Measurements from ENCODE around the gene CNOT2. TPM values are rescaled to one million over a fixed set of nuclear protein-coding genes. Genes with fewer than 3 reads are reported as not detected.

Gene CNOT2
- total RNA-seq, 2 experiments from 2014 or later: 93.3 to 95.3 TPM

- POLR2A ChIA-PET: no interaction called here
- Mint-ChIP-seq H3K27me3 (no peaks in the 10 kb centered on the region), H3K4me1 (peaks cover 27% of the 10 kb centered on the region), H3K36me3 (peaks cover 33% of the 10 kb centered on the region), H3K27ac (no peak overlapping the region), H3K4me3 (no peak overlapping the region), H3K9me3 (peaks cover 3% of the 10 kb centered on the region)
- no peak for ATAC-seq (ENCODE audit: low read depth)
- no peak for DNase-seq
These were observed 15.6 kb downstream of the CNOT2 start for GRCh38 chr12:70258605-70259403.

DNA sequence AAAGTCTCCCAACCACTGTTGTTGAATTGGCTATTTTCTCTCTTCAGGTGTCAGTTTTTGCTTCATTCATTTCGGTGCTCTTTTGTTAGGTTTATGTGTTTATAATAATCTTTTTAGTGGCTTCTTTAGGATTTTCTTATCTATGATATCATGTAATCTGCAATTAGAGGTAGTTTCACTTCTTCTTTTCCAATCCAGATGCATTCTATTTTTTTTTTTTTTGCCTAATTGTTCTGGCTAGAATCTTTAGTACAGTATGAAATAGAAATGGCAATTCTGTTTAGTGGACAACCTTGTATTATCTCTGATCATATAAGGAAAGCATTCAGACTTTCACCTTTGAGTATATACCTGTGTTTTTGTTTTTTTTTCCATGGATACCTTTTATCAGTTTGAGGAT lies 17.4 kb downstream of the CNOT2 start:
- H3K4me3 Mint-ChIP-seq: no peak overlapping the region
- H3K9me3 Mint-ChIP-seq: peaks cover 5% of the 10 kb centered on the region
- ATAC-seq (ENCODE audit: low read depth) (no peak), DNase-seq (no peak)
- no peaks in the 10 kb centered on the region for H3K27me3 Mint-ChIP-seq
- POLR2A ChIA-PET: no interaction called here
- H3K36me3 Mint-ChIP-seq: peaks cover 33% of the 10 kb centered on the region
- H3K4me1 Mint-ChIP-seq: peaks cover 27% of the 10 kb centered on the region
- no peak overlapping the region for H3K27ac Mint-ChIP-seq

- no peak overlapping the region for H3K4me3 Mint-ChIP-seq
- H3K27ac Mint-ChIP-seq: no peak overlapping the region
- peaks cover 10% of the 10 kb centered on the region for H3K9me3 Mint-ChIP-seq
- H3K36me3 Mint-ChIP-seq: peaks cover 35% of the 10 kb centered on the region
- POLR2A ChIA-PET: no interaction called here
- DNase-seq (no peak), ATAC-seq (ENCODE audit: low read depth) (no peak)
- H3K27me3 Mint-ChIP-seq: no peaks in the 10 kb centered on the region
- peaks cover 28% of the 10 kb centered on the region for H3K4me1 Mint-ChIP-seq
These were observed 21.0 kb downstream of the CNOT2 start for GRCh38 chr12:70264067-70264867.

DNA sequence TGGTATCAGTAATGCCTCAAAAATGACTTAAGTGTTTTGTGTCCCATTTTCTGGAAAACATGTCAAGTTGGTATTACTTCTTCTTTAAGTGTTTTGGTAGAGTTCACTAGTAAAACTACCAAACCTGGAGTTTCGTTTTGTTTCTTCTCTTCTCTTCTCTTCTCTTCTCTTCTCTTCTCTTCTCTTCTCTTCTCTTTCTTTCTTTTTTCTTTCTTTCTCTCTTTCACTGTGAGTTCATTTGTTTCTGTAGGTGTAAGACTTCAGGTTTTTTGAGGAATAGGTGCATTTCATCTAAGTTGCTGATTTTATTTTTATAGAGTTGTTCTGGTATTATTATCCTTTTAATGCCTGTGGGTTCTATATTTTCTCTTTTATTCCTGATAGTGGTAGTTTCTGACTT lies 21.9 kb downstream of the CNOT2 start:
- POLR2A ChIA-PET: no interaction called here
- Mint-ChIP-seq H3K36me3 (peaks cover 35% of the 10 kb centered on the region), H3K4me1 (peaks cover 28% of the 10 kb centered on the region), H3K4me3 (no peak overlapping the region), H3K27ac (no peak overlapping the region), H3K27me3 (no peaks in the 10 kb centered on the region), H3K9me3 (peaks cover 10% of the 10 kb centered on the region)
- DNase-seq (no peak), ATAC-seq (ENCODE audit: low read depth) (no peak)

DNA sequence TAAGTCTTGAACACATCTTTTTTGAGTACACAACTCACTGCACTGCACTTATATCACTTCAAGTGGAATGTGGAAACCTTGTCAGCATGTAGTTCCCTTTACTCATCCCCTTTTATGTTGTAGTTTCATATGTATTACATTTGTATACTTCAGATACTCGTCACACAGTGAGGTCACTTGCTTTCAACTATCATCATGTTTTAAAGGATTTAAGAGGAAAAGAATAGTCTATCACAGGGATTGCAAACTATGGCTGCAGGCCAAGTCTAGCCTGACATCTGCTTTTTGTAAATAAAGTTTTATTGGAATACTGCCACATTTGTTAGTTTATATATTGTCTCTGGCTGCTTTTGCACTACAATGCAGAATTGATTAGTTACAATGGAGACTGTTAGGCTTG lies 24.3 kb downstream of the CNOT2 start:
- Mint-ChIP-seq H3K36me3 (peaks cover 32% of the 10 kb centered on the region), H3K4me1 (peaks cover 21% of the 10 kb centered on the region), H3K27me3 (no peaks in the 10 kb centered on the region), H3K9me3 (peaks cover 10% of the 10 kb centered on the region), H3K27ac (no peak overlapping the region), H3K4me3 (no peak overlapping the region)
- POLR2A ChIA-PET: no interaction called here
- ATAC-seq (ENCODE audit: low read depth) (no peak), DNase-seq (no peak)

DNA sequence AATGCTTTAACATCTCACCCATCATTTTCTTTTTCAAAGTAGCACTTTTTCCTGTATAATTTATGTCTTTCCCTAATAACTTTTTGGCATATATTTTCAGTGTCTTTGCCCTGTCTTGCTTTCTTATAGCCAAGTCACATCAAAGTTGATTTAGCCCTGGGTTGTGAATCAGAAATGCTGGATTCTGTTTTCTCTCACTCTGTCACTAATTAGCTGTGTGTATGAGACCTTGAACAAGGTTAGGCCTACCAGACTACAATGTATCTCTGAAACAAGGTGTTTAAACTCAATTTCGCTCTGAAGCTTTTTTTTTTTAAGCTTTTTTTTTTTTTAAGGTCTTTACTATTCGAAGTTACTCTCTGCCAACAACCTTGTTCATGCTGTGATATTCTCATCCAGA lies 25.7 kb downstream of the CNOT2 start:
- POLR2A ChIA-PET: no interaction called here
- Mint-ChIP-seq H3K36me3 (peaks cover 29% of the 10 kb centered on the region), H3K27me3 (no peaks in the 10 kb centered on the region), H3K27ac (no peak overlapping the region), H3K4me3 (no peak overlapping the region), H3K9me3 (peaks cover 7% of the 10 kb centered on the region), H3K4me1 (peaks cover 13% of the 10 kb centered on the region)
- ATAC-seq (ENCODE audit: low read depth): no peak
- no peak for DNase-seq

DNA sequence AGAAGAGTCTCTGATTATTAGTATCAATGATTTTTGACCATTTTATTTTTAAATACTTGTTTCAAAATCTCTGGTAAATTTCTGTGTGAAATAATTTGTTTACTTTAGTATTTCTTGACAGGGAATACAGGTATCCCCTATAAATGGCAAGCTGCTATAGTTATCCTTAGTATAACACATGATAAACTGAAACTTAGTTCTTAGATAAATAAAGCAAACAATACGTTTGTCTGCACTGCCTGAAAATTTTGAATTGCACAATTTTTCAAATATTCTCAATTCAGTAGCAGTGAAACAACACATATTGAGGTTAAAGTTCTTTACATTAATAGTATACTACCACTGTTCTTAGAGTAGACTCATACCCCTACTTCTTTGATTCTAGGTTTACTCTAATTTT lies 26.9 kb downstream of the CNOT2 start:
- Mint-ChIP-seq H3K9me3 (peaks cover 8% of the 10 kb centered on the region), H3K27me3 (no peaks in the 10 kb centered on the region), H3K4me1 (peaks cover 8% of the 10 kb centered on the region), H3K27ac (no peak overlapping the region), H3K4me3 (no peak overlapping the region), H3K36me3 (peaks cover 38% of the 10 kb centered on the region)
- POLR2A ChIA-PET: no interaction called here
- DNase-seq (no peak), ATAC-seq (ENCODE audit: low read depth) (no peak)

DNA sequence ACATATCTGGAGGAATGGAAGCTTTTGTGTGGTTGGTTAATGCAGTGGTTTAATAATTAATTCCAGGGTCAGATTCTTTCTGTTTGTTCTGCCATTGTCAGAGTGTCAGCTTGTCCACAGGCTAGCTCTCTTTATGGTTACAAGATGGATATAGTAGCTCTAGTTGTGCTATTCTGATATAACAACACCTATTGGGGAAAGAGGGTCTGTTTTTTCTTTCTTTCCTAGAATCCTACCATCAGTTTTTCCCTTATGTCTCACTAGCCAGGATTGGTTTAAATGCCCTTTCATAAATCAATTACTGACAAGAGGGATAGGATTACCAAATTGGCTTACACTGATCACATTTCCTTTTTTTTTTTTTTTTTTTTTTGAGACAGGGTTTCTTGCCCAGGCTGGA lies 27.8 kb downstream of the CNOT2 start:
- Mint-ChIP-seq H3K27me3 (no peaks in the 10 kb centered on the region), H3K36me3 (peaks cover 43% of the 10 kb centered on the region), H3K4me3 (no peak overlapping the region), H3K27ac (no peak overlapping the region), H3K4me1 (peaks cover 12% of the 10 kb centered on the region), H3K9me3 (peaks cover 8% of the 10 kb centered on the region)
- DNase-seq (no peak), ATAC-seq (ENCODE audit: low read depth) (no peak)
- POLR2A ChIA-PET: no interaction called here

DNA sequence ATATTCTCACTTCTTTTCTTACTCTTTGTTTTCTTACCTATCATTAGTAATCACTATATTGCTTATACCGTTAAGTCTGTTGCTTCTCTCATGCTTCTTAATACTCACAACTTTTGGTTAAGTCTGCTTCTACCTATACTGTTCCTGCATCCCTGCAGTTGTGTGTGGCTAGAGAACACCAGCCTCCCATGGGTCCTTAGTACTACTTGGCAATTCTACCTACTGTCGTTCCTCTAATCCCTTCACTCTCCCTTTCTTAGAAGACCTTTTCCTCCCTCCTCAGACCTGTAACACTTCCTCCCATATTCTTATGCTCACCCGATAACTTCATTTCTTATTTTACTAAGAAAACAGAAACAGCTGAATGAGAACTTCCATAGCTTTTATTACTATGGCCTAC lies 29.3 kb downstream of the CNOT2 start:
- DNase-seq: no peak
- no peak overlapping the region for H3K4me3 Mint-ChIP-seq
- peaks cover 3% of the 10 kb centered on the region for H3K9me3 Mint-ChIP-seq
- POLR2A ChIA-PET: no interaction called here
- H3K36me3 Mint-ChIP-seq: peaks cover 37% of the 10 kb centered on the region
- no peak for ATAC-seq (ENCODE audit: low read depth)
- H3K27me3 Mint-ChIP-seq: no peaks in the 10 kb centered on the region
- no peak overlapping the region for H3K27ac Mint-ChIP-seq
- peaks cover 4% of the 10 kb centered on the region for H3K4me1 Mint-ChIP-seq

DNA sequence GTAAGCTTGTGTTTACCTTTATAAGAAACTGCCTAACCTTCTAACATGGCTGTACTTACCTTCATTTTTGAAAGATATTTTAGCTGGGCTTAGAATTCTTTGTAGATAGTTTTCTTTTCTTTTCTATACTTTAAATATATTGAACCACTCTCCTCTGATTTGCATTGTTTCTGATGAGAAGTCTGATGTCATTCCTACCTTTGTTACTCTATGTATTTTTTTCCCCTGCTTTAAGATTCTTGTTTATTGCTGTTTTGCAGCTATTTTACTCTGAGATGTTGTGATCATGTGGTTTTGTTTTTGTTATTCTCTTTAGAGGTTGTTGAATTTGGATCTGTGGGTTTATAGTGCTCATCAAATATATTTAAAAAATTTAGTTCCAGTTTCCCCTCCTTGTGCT lies 31.8 kb downstream of the CNOT2 start:
- H3K36me3 Mint-ChIP-seq: peaks cover 53% of the 10 kb centered on the region
- POLR2A ChIA-PET: no interaction called here
- H3K4me1 Mint-ChIP-seq: peaks cover 12% of the 10 kb centered on the region
- peaks cover 3% of the 10 kb centered on the region for H3K9me3 Mint-ChIP-seq
- no peak overlapping the region for H3K27ac Mint-ChIP-seq
- no peak for DNase-seq
- H3K4me3 Mint-ChIP-seq: no peak overlapping the region
- ATAC-seq (ENCODE audit: low read depth): no peak
- no peaks in the 10 kb centered on the region for H3K27me3 Mint-ChIP-seq

- peaks cover 3% of the 10 kb centered on the region for H3K9me3 Mint-ChIP-seq
- H3K4me1 Mint-ChIP-seq: peaks cover 12% of the 10 kb centered on the region
- H3K4me3 Mint-ChIP-seq: no peak overlapping the region
- H3K27me3 Mint-ChIP-seq: no peaks in the 10 kb centered on the region
- H3K27ac Mint-ChIP-seq: no peak overlapping the region
- DNase-seq (no peak), ATAC-seq (ENCODE audit: low read depth) (no peak)
- POLR2A ChIA-PET: no interaction called here
- peaks cover 47% of the 10 kb centered on the region for H3K36me3 Mint-ChIP-seq
These were observed 34.7 kb downstream of the CNOT2 start for GRCh38 chr12:70277973-70278372.

DNA sequence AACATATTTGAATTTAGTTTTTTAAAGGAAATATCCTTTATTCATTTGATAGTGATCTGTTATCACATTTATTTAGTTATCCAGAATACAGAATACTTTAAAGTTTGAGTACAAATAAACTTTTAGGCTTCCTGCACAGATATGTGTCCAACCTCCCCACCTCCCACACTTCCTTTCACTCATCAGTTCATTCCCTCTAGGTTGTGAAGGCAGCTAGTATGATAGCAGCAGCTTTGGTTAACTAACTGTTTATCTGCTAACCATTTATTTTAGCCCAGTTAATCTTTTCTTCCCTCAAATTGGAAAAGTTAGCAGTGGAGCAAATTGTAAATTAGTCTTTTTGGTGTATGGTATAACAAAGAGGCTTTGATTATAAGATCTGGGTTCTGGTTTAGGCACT lies 35.7 kb downstream of the CNOT2 start:
- POLR2A ChIA-PET: no interaction called here
- peaks cover 12% of the 10 kb centered on the region for H3K4me1 Mint-ChIP-seq
- peaks cover 3% of the 10 kb centered on the region for H3K9me3 Mint-ChIP-seq
- ATAC-seq (ENCODE audit: low read depth) (no peak), DNase-seq (no peak)
- no peak overlapping the region for H3K4me3 Mint-ChIP-seq
- no peaks in the 10 kb centered on the region for H3K27me3 Mint-ChIP-seq
- no peak overlapping the region for H3K27ac Mint-ChIP-seq
- H3K36me3 Mint-ChIP-seq: peaks cover 42% of the 10 kb centered on the region

- peaks cover 39% of the 10 kb centered on the region for H3K36me3 Mint-ChIP-seq
- POLR2A ChIA-PET: no interaction called here
- DNase-seq: no peak
- H3K27ac Mint-ChIP-seq: no peak overlapping the region
- H3K4me3 Mint-ChIP-seq: no peak overlapping the region
- no peaks in the 10 kb centered on the region for H3K9me3 Mint-ChIP-seq
- ATAC-seq (ENCODE audit: low read depth): no peak
- H3K4me1 Mint-ChIP-seq: peaks cover 9% of the 10 kb centered on the region
- H3K27me3 Mint-ChIP-seq: no peaks in the 10 kb centered on the region
These were observed 40.0 kb downstream of the CNOT2 start for GRCh38 chr12:70283232-70283631.

DNA sequence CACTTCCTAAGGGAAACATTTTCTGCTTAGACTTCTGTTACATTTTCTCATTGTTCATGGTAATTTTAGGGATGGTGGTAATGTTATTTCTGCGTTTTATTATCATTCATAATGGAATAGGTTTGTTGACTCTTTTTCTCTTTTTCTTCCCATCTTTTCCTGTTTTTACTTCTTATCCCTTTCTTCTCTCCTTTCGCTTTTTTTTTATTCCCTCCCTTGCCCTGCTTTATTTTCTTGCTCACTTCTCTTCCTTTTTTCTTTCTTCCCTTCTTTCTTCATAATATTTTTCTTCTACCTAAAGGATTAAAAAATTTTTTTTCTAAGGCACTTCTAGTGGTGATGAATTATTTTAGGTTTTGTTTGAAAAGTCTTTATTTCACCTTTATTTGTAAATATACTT lies 45.6 kb downstream of the CNOT2 start:
- no peak overlapping the region for H3K4me3 Mint-ChIP-seq
- DNase-seq (no peak), ATAC-seq (ENCODE audit: low read depth) (no peak)
- H3K4me1 Mint-ChIP-seq: peaks cover 13% of the 10 kb centered on the region
- H3K9me3 Mint-ChIP-seq: no peaks in the 10 kb centered on the region
- H3K36me3 Mint-ChIP-seq: peaks cover 51% of the 10 kb centered on the region
- POLR2A ChIA-PET: no interaction called here
- H3K27me3 Mint-ChIP-seq: no peaks in the 10 kb centered on the region
- no peak overlapping the region for H3K27ac Mint-ChIP-seq
